ENCODE measurements around the gene CYTH1.

The CYTH1 gene

GRCh38 chr17:78628547-78629435 is 153.3 kb downstream of the CYTH1 start:
- no peaks in the 10 kb centered on the region for H3K27me3 ChIP-seq (ENCODE audit: insufficient read depth, insufficient read length)
- no peak for DNase-seq (ENCODE audit: low read depth, low spot score)
- TF ChIP-seq ZNF274 (IDR thresholded peaks at IDR 0.05; ENCODE audit: low read depth, low read length) (no peak), SUZ12 (IDR thresholded peaks at IDR 0.05; ENCODE audit: extremely low read depth, insufficient read depth, insufficient read length) (no peak), YY1 (IDR thresholded peaks at IDR 0.05; ENCODE audit: insufficient read depth, insufficient read length) (no peak)
- no peaks in the 10 kb centered on the region for H3K36me3 ChIP-seq (ENCODE audit: insufficient read depth, insufficient read length, low read length)
- H3K4me1 ChIP-seq (ENCODE audit: insufficient read depth, insufficient read length) = peaks cover 3% of the 10 kb centered on the region
- H3K9me3 ChIP-seq (ENCODE audit: insufficient read depth, low read length) = no peaks in the 10 kb centered on the region
- H3K9ac ChIP-seq (ENCODE audit: insufficient read length, low read depth) = no peak overlapping the region
- H3K4me3 ChIP-seq (ENCODE audit: insufficient read length, low read depth) = no peak overlapping the region

DNA sequence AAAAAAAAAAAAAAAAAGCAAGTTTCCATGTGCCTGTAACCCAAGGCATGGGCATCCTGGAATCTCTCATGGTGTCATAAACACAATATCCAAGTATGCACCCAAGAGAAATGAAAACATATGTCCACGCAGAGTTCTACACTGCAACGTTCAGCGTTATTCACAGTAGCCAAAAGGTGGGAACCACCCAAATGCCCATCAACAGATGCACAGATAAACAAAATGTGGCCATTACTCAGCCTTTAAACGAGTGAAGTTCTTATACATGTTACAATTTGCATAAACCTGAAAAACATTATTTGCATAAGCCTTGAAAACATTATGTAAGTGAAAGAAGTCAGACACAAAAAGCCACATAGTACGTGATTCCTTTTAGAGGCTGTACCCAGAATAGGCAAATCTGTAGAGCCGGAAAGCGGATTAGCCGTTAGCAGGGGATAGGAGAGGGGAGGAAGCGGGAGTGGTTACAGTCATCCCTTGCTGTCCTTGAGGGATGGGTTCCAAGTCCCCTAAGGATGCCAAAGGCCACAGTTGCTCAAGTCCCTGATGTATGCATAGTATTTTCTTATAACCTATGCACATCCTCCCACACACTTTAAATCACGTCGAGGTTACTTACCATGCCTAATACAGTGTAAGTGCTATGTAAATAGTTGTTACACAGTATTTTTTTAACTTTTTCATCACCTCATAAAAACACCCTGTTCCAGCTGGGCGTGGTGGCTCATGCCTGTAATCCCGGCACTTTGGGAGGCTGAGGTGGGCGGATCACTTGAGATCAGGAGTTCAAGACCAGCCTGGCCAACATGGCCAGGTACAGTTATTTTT is 157.5 kb downstream of the CYTH1 start:
- peaks cover 3% of the 10 kb centered on the region for H3K4me1 ChIP-seq (ENCODE audit: insufficient read depth, insufficient read length)
- no peaks in the 10 kb centered on the region for H3K36me3 ChIP-seq (ENCODE audit: insufficient read depth, insufficient read length, low read length)
- no peak for TF ChIP-seq SUZ12 (IDR thresholded peaks at IDR 0.05; ENCODE audit: extremely low read depth, insufficient read depth, insufficient read length)
- no peak for TF ChIP-seq YY1 (IDR thresholded peaks at IDR 0.05; ENCODE audit: insufficient read depth, insufficient read length)
- no peak for TF ChIP-seq ZNF274 (IDR thresholded peaks at IDR 0.05; ENCODE audit: low read depth, low read length)
- H3K9ac ChIP-seq (ENCODE audit: insufficient read length, low read depth) = no peak overlapping the region
- H3K4me3 ChIP-seq (ENCODE audit: insufficient read length, low read depth) = no peak overlapping the region
- no peak for DNase-seq (ENCODE audit: low read depth, low spot score)
- H3K9me3 ChIP-seq (ENCODE audit: insufficient read depth, low read length) = peaks cover 4% of the 10 kb centered on the region
- no peaks in the 10 kb centered on the region for H3K27me3 ChIP-seq (ENCODE audit: insufficient read depth, insufficient read length)
